ENCODE measurements around the gene LGR6. TPM values are rescaled to one million over a fixed set of nuclear protein-coding genes. Genes with fewer than 3 reads are reported as not detected.

Gene LGR6
- total and polyA plus RNA-seq, 2 experiments from 2014 or later = 0.66 to 0.89 TPM

- no peaks in the 10 kb centered on the region for H3K27me3 ChIP-seq (ENCODE audit: insufficient read depth)
- peak; percentile 48 for ATAC-seq
- peaks cover 19% of the 10 kb centered on the region for H3K27me3 Mint-ChIP-seq (ENCODE audit: insufficient read depth, low read depth, poor library complexity)
- no peak for TF ChIP-seq CREB1 (CRISPR knock-in tag; IDR thresholded peaks at IDR 0.05; ENCODE audit: low read depth)
- TF ChIP-seq ETS1 (IDR thresholded peaks at IDR 0.05) = no peak
- TF ChIP-seq ZNF462 (CRISPR knock-in tag; IDR thresholded peaks at IDR 0.05) = no peak
- no peak for TF ChIP-seq POLR2AphosphoS5 (IDR thresholded peaks at IDR 0.05; ENCODE audit: low read depth)
- no peak for TF ChIP-seq NANOG (IDR thresholded peaks at IDR 0.05; ENCODE audit: borderline replicate concordance)
- DNase-seq (ENCODE audit: low spot score) = peak; percentile 43
- H3K36me3 ChIP-seq (ENCODE audit: insufficient read depth) = no peaks in the 10 kb centered on the region
- H3K36me3 Mint-ChIP-seq (ENCODE audit: low read depth) = no peaks in the 10 kb centered on the region
- H3K4me2 ChIP-seq = no peak overlapping the region
- no peak overlapping the region for H3K27ac Mint-ChIP-seq
- no peak overlapping the region for H3K4me3 ChIP-seq
- no peaks in the 10 kb centered on the region for H3K9me2 ChIP-seq (ENCODE audit: insufficient read depth)
- no peaks in the 10 kb centered on the region for H3F3A ChIP-seq (replicated peaks; ENCODE audit: low read depth)
- no peaks in the 10 kb centered on the region for H3K79me2 ChIP-seq (replicated peaks; ENCODE audit: insufficient read depth)
- no peak overlapping the region for H3K4me3 Mint-ChIP-seq
- no peaks in the 10 kb centered on the region for H4K20me1 ChIP-seq (replicated peaks; ENCODE audit: insufficient read depth)
- H3K4me1 Mint-ChIP-seq = peaks cover 52% of the 10 kb centered on the region
- peaks cover 11% of the 10 kb centered on the region for H3K4me1 ChIP-seq (ENCODE audit: insufficient read depth)
- peak overlapping the region; percentile 86 for H2AFZ ChIP-seq
- no peak overlapping the region for H3K27ac ChIP-seq (ENCODE audit: low read depth)
- H3K9me3 Mint-ChIP-seq = no peaks in the 10 kb centered on the region
Observed at GRCh38 chr1:202165267-202165941, 28.2 kb upstream of the LGR6 start.

All from GM23338 (cell line).